Measurements from ENCODE around the gene BBIP1. TPM values are rescaled to one million over a fixed set of nuclear protein-coding genes. Genes with fewer than 3 reads are reported as not detected.

The BBIP1 gene
- total and polyA plus RNA-seq, 2 donors (not counting 3 experiments of a cell fraction or from before 2014, with no cell fraction given) = 9.9 to 32.8 TPM

DNA sequence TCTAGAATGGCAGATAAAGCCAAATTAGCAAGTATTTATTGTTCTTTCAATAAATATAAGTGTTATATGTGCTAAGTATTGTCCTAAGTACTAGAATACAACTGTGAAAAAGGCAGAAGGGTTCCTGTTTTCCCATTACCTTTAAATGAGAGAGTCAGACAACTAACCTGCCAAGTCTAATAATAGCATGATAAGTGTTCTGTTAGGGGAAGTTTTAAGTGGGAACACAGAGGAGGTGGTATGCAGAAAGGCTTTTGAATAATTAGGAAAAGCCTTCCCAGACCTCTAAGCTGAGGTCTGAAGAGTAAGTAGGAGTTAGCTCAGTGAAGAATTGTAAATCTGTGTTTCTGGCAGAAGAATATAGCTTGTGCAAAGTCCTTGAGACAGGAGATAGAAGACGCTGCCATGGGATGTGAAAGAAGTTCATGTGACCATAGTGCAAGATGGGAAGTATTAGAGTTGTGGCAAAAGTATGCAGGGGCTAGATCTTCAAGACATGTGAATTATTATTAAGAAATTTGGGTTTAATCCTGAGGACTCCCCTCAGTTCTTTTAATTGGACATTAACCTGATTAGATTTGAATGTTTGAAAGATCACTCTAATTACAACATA, 12.9 kb upstream of the BBIP1 start:
- DNase-seq (ENCODE audit: low read depth, low spot score) = no peak
- Histone ChIP-seq H2AFZ (ENCODE audit: low read depth, low read length) (no peak overlapping the region), H3K4me1 (ENCODE audit: control insufficient read depth, extremely low read depth, insufficient read depth, low read length) (no peaks in the 10 kb centered on the region), H3K4me3 (replicated peaks in 1 of 3; ENCODE audit: insufficient read depth in 1 of 3, low read depth in 1 of 3, low read length in 3 of 3) (no peak overlapping the region), H4K20me1 (replicated peaks; ENCODE audit: control insufficient read depth, extremely low read depth, insufficient read depth, low read length) (peaks cover 14% of the 10 kb centered on the region), H3K9ac (replicated peaks; ENCODE audit: extremely low read depth, insufficient read depth, low read length) (no peak overlapping the region), H3K27ac (ENCODE audit: insufficient read depth, low read depth, low read length) (no peak overlapping the region), H3K36me3 (ENCODE audit: control insufficient read depth in 2 of 2, extremely low read depth in 1 of 2, insufficient read depth in 2 of 2, low read length in 2 of 2) (no peaks in the 10 kb centered on the region), H3K27me3 (ENCODE audit: control insufficient read depth in 2 of 2, insufficient read depth in 2 of 2, low read length in 2 of 2) (no peaks in the 10 kb centered on the region), H3K9me3 (replicated peaks; ENCODE audit: control insufficient read depth, insufficient read depth, low read length) (no peaks in the 10 kb centered on the region), H3K79me2 (ENCODE audit: control insufficient read depth, insufficient read depth, low read length) (peaks cover 78% of the 10 kb centered on the region), H3K9me1 (replicated peaks; ENCODE audit: control insufficient read depth, extremely low read depth, insufficient read depth, low read length) (peaks cover 4% of the 10 kb centered on the region), H3K4me2 (ENCODE audit: insufficient read depth, low read length) (no peak overlapping the region)
- ChIA-PET CTCF (interaction anchor here (0.9 to 1.2 kb wide), 2 partner anchors 67 to 1206 kb away, joined by 3 read pairs; no protein-coding TSS in a partner anchor), POLR2A (no interaction called here)
- dilution Hi-C loops (cut with MboI; ENCODE audit: extremely low pct_ligation_motif_present, low sequenced_read_pairs) (no loop called here), intact Hi-C loops (cut with micrococcal nuclease) (no loop called here)
- no peak for FAIRE-seq
- no peak for TF ChIP-seq EZH2 (IDR thresholded peaks at IDR 0.05; ENCODE audit: borderline replicate concordance, low read depth, low read length, severe bottlenecking)
- TF ChIP-seq, protein P1, sequence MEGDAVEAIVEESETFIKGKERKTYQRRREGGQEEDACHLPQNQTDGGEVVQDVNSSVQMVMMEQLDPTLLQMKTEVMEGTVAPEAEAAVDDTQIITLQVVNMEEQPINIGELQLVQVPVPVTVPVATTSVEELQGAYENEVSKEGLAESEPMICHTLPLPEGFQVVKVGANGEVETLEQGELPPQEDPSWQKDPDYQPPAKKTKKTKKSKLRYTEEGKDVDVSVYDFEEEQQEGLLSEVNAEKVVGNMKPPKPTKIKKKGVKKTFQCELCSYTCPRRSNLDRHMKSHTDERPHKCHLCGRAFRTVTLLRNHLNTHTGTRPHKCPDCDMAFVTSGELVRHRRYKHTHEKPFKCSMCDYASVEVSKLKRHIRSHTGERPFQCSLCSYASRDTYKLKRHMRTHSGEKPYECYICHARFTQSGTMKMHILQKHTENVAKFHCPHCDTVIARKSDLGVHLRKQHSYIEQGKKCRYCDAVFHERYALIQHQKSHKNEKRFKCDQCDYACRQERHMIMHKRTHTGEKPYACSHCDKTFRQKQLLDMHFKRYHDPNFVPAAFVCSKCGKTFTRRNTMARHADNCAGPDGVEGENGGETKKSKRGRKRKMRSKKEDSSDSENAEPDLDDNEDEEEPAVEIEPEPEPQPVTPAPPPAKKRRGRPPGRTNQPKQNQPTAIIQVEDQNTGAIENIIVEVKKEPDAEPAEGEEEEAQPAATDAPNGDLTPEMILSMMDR (IDR thresholded peaks at IDR 0.05; ENCODE audit: extremely low read depth in 1 of 2, insufficient read depth in 1 of 2, low read depth in 1 of 2, low read length in 2 of 2) = no peak
- TF ChIP-seq POLR2A (IDR thresholded peaks at IDR 0.05; ENCODE audit: low read depth, low read length) = no peak
- no peak for TF ChIP-seq GATA2 (IDR thresholded peaks at IDR 0.05; ENCODE audit: insufficient read depth, insufficient read length, low read depth, low read length)
- no peak for TF ChIP-seq FOS (IDR thresholded peaks at IDR 0.05; ENCODE audit: borderline replicate concordance, insufficient read depth, low read length)
- TF ChIP-seq JUN (IDR thresholded peaks at IDR 0.05; ENCODE audit: borderline replicate concordance, insufficient read depth, insufficient read length, low read depth) = no peak
- TF ChIP-seq POLR2AphosphoS5 (IDR thresholded peaks at IDR 0.05; ENCODE audit: insufficient read depth, low read depth, low read length) = no peak
- TF ChIP-seq MYC (IDR thresholded peaks at IDR 0.05; ENCODE audit: low read depth, low read length) = no peak
- TF ChIP-seq, protein P2, sequence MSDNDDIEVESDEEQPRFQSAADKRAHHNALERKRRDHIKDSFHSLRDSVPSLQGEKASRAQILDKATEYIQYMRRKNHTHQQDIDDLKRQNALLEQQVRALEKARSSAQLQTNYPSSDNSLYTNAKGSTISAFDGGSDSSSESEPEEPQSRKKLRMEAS (IDR thresholded peaks at IDR 0.05; ENCODE audit: insufficient read depth, insufficient read length) = no peak
- BruUV-seq (replicated peaks) = no TSS peak

All from endothelial cell of umbilical vein (primary cell).